ENCODE results near the gene SLC23A1. TPM values are rescaled to one million over a fixed set of nuclear protein-coding genes. Genes with fewer than 3 reads are reported as not detected.

SLC23A1 gene
- total and polyA plus RNA-seq, 4 donors = 0.30 to 4.4 (median 0.79) TPM

DNA sequence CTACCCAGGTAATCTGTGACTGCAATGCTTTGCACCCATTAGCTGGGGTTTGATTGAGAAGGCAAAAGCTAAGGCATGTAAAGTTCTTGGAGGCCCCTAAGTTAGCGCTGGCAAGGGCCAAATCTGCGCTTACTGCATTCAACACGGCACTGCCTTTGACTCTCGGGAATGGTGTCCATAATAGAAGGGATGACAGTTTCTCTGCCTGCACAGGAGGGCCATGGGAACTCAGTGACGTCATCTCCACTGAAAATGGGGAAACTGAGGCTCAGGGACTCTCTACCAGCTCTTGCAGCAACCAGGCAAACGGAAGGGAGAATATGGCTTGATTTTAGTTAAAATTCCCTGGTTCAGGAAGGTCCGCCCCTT is 20.3 kb upstream of the SLC23A1 start:
- no peaks in the 10 kb centered on the region for H3K36me3 ChIP-seq (ENCODE audit: control insufficient read depth in 4 of 4, insufficient read depth in 4 of 4, low read length in 4 of 4)
- ATAC-seq (ENCODE audit: insufficient read depth, low FRiP score) (no peak), DNase-seq (no peak)
- peak overlapping the region; percentile 84 to 89 for H3K27ac ChIP-seq (ENCODE audit: low read depth in 1 of 2, low read length in 1 of 2)
- H3K9me3 ChIP-seq (ENCODE audit: control insufficient read depth in 4 of 4, insufficient read depth in 3 of 4, low read length in 3 of 4) = no peaks in the 10 kb centered on the region
- WGBS, 2 donors = 21% methylated on average over 7 of the region's 7 CpGs
- H3K4me1 ChIP-seq (ENCODE audit: control insufficient read depth in 5 of 5, insufficient read depth in 5 of 5, low read length in 5 of 5) = peaks cover 0 to 12% (median 6%) of the 10 kb centered on the region in 5 donors
- H3K9ac ChIP-seq (ENCODE audit: insufficient read depth in 1 of 2, low read length in 2 of 2) = peak overlapping the region in 1 of 2 donors; percentile 76
- peak overlapping the region; percentile 41 for H3K4me3 ChIP-seq
- no peaks in the 10 kb centered on the region for H3K27me3 ChIP-seq (ENCODE audit: control insufficient read depth in 3 of 3, insufficient read depth in 3 of 3, low read length in 2 of 3)
- TF ChIP-seq, protein P1, sequence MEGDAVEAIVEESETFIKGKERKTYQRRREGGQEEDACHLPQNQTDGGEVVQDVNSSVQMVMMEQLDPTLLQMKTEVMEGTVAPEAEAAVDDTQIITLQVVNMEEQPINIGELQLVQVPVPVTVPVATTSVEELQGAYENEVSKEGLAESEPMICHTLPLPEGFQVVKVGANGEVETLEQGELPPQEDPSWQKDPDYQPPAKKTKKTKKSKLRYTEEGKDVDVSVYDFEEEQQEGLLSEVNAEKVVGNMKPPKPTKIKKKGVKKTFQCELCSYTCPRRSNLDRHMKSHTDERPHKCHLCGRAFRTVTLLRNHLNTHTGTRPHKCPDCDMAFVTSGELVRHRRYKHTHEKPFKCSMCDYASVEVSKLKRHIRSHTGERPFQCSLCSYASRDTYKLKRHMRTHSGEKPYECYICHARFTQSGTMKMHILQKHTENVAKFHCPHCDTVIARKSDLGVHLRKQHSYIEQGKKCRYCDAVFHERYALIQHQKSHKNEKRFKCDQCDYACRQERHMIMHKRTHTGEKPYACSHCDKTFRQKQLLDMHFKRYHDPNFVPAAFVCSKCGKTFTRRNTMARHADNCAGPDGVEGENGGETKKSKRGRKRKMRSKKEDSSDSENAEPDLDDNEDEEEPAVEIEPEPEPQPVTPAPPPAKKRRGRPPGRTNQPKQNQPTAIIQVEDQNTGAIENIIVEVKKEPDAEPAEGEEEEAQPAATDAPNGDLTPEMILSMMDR (IDR thresholded peaks at IDR 0.05; ENCODE audit: control extremely low read depth, extremely low read depth) = no peak

DNA sequence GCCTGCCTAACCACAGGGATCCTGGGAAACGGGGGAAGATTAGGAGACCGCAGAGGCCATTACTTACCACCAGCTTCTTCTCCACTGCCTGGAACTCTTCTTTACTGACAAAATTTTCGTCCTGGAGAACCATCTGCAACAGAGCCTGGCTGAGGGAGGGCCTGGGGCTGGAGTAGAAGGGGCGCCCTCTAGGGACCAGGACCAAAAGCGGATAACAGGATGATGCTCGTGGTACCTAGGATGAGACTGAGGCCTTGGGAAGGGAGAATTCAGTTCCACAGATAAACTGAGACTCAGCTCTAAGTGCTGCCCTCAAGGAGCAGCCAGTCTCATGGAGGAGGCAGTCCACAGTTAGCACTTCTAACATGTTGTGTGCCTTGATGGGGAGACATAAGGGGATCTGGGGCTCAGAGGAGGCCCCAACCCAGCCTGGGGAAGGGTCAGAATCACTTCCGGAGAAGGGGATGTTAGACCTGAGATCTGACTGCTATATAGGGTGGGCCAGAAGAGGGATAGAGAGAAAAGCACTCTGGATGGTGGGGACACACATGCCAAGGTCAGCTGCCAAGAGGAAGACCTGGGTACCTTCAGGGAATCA is 19.6 kb upstream of the SLC23A1 start:
- ATAC-seq (ENCODE audit: insufficient read depth, low FRiP score) = no peak

DNA sequence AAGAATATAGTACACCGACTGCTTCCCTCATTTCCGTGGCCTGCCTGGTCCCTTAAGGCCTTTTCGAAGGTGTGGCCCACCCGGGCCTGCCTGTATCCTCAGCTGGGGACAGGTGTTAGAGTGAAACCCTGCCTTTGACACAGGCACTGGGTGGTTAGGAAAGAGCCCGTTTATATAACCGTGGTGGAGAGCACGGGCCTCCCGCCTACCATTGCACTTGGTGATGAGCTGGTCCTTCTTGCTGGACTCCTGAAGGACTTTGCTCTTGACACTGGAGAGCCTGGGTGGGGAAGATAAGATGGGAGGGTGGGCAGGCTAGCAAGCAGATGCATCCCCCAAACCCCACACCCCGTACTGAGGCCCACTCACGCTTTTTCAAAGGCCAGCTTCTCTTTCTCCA is 18.4 kb upstream of the SLC23A1 start:
- Histone ChIP-seq H3K9ac (ENCODE audit: insufficient read depth in 1 of 2, low read length in 2 of 2) (no peak overlapping the region), H3K27me3 (ENCODE audit: control insufficient read depth in 3 of 3, insufficient read depth in 3 of 3, low read length in 2 of 3) (no peaks in the 10 kb centered on the region), H3K9me3 (ENCODE audit: control insufficient read depth in 4 of 4, insufficient read depth in 3 of 4, low read length in 3 of 4) (no peaks in the 10 kb centered on the region), H3K36me3 (ENCODE audit: control insufficient read depth in 4 of 4, insufficient read depth in 4 of 4, low read length in 4 of 4) (no peaks in the 10 kb centered on the region), H3K4me1 (ENCODE audit: control insufficient read depth in 5 of 5, insufficient read depth in 5 of 5, low read length in 5 of 5) (peaks cover 0 to 12% (median 6%) of the 10 kb centered on the region in 5 donors), H3K4me3 (no peak overlapping the region), H3K27ac (ENCODE audit: low read depth in 1 of 2, low read length in 1 of 2) (no peak overlapping the region)
- WGBS, 2 donors = 92 to 96% methylated on average over 10 of the region's 10 CpGs
- TF ChIP-seq, protein P1 (IDR thresholded peaks at IDR 0.05; ENCODE audit: control extremely low read depth, extremely low read depth) = no peak
- no peak for ATAC-seq (ENCODE audit: insufficient read depth, low FRiP score)
- no peak for DNase-seq

More for the DNA sequence above, 19.6 kb upstream of the SLC23A1 start:
- H3K4me3 ChIP-seq = no peak overlapping the region
- H3K27ac ChIP-seq (ENCODE audit: low read depth in 1 of 2, low read length in 1 of 2) = peak overlapping the region in 1 of 2 donors; percentile 84
- H3K36me3 ChIP-seq (ENCODE audit: control insufficient read depth in 4 of 4, insufficient read depth in 4 of 4, low read length in 4 of 4) = no peaks in the 10 kb centered on the region
- peaks cover 0 to 12% (median 6%) of the 10 kb centered on the region in 5 donors for H3K4me1 ChIP-seq (ENCODE audit: control insufficient read depth in 5 of 5, insufficient read depth in 5 of 5, low read length in 5 of 5)
- TF ChIP-seq, protein P1 (IDR thresholded peaks at IDR 0.05; ENCODE audit: control extremely low read depth, extremely low read depth) = no peak
- no peak overlapping the region for H3K9ac ChIP-seq (ENCODE audit: insufficient read depth in 1 of 2, low read length in 2 of 2)
- H3K9me3 ChIP-seq (ENCODE audit: control insufficient read depth in 4 of 4, insufficient read depth in 3 of 4, low read length in 3 of 4) = no peaks in the 10 kb centered on the region
- no peaks in the 10 kb centered on the region for H3K27me3 ChIP-seq (ENCODE audit: control insufficient read depth in 3 of 3, insufficient read depth in 3 of 3, low read length in 2 of 3)
- WGBS, 2 donors = 65 to 75% methylated on average over 7 of the region's 7 CpGs
- no peak for DNase-seq
